ENCODE measurements around the gene OSBP2. TPM values are rescaled to one million over a fixed set of nuclear protein-coding genes. Genes with fewer than 3 reads are reported as not detected.

Gene OSBP2
- total RNA-seq, 4 donors from 2014 or later, result 0.66 to 2.4 (median 1.6) TPM

GRCh38 chr22:30754971-30755758, 60.5 kb downstream of the OSBP2 start:
- 55% methylated on average over 8 of the region's 8 CpGs for WGBS, 2 donors
- DNase-seq (ENCODE audit: low spot score in 2 of 2), result peak in 1 of 2 donors; percentile 43
- H3K36me3 ChIP-seq, result no peaks in the 10 kb centered on the region
- TF ChIP-seq POLR2A (IDR thresholded peaks at IDR 0.05), result no peak
- peak; percentile 44 to 70 (median 49) for TF ChIP-seq CTCF (IDR thresholded peaks at IDR 0.05)
- no peak for TF ChIP-seq EP300 (IDR thresholded peaks at IDR 0.05)
- H3K27me3 ChIP-seq, result no peaks in the 10 kb centered on the region
- no peak overlapping the region for H3K27ac ChIP-seq
- peaks cover 0 to 9% (median 0%) of the 10 kb centered on the region in 4 donors for H3K4me1 ChIP-seq
- no peak overlapping the region for H3K4me3 ChIP-seq
- no peaks in the 10 kb centered on the region for H3K9me3 ChIP-seq

- Histone ChIP-seq H3K27ac (no peak overlapping the region), H3K36me3 (no peaks in the 10 kb centered on the region), H3K9me3 (no peaks in the 10 kb centered on the region), H3K4me1 (peaks cover 0 to 9% (median 0%) of the 10 kb centered on the region in 4 donors), H3K27me3 (no peaks in the 10 kb centered on the region), H3K4me3 (no peak overlapping the region)
- TF ChIP-seq CTCF (IDR thresholded peaks at IDR 0.05), result no peak
- TF ChIP-seq EP300 (IDR thresholded peaks at IDR 0.05), result no peak
- TF ChIP-seq POLR2A (IDR thresholded peaks at IDR 0.05), result no peak
- 81 to 87% methylated on average over 7 of the region's 7 CpGs for WGBS, 2 donors
- no peak for DNase-seq (ENCODE audit: low spot score in 2 of 2)
These were observed 61.1 kb downstream of the OSBP2 start for GRCh38 chr22:30755759-30756124.

GRCh38 chr22:30763815-30764673, 69.4 kb downstream of the OSBP2 start:
- Histone ChIP-seq H3K4me1 (no peaks in the 10 kb centered on the region), H3K36me3 (no peaks in the 10 kb centered on the region), H3K9me3 (no peaks in the 10 kb centered on the region), H3K4me3 (no peak overlapping the region), H3K27me3 (no peaks in the 10 kb centered on the region), H3K27ac (no peak overlapping the region)
- no peak for DNase-seq (ENCODE audit: low spot score in 2 of 2)
- peak in 4 of 5 experiments; percentile 30 to 54 (median 36) for TF ChIP-seq CTCF (IDR thresholded peaks at IDR 0.05)
- no peak for TF ChIP-seq POLR2A (IDR thresholded peaks at IDR 0.05)
- WGBS, 2 donors, result 44 to 47% methylated on average over 10 to 12 of the region's 12 CpGs

- no peak for DNase-seq (ENCODE audit: low spot score in 2 of 2)
- H3K27me3 ChIP-seq, result no peaks in the 10 kb centered on the region
- no peaks in the 10 kb centered on the region for H3K9me3 ChIP-seq
- no peaks in the 10 kb centered on the region for H3K4me1 ChIP-seq
- WGBS, 2 donors, result 49 to 59% methylated on average over 6 of the region's 6 CpGs
- H3K36me3 ChIP-seq, result no peaks in the 10 kb centered on the region
- H3K27ac ChIP-seq, result no peak overlapping the region
- TF ChIP-seq POLR2A (IDR thresholded peaks at IDR 0.05) (no peak), CTCF (IDR thresholded peaks at IDR 0.05) (no peak), EP300 (IDR thresholded peaks at IDR 0.05) (no peak)
- H3K4me3 ChIP-seq, result no peak overlapping the region
These were observed 73.0 kb downstream of the OSBP2 start for GRCh38 chr22:30767661-30768060.

GRCh38 chr22:30770716-30771115, 76.0 kb downstream of the OSBP2 start:
- no peak overlapping the region for H3K4me3 ChIP-seq
- WGBS, 2 donors, result 91 to 92% methylated on average over 9 of the region's 9 CpGs
- H3K27me3 ChIP-seq, result no peaks in the 10 kb centered on the region
- TF ChIP-seq EP300 (IDR thresholded peaks at IDR 0.05) (no peak), POLR2A (IDR thresholded peaks at IDR 0.05) (no peak), CTCF (IDR thresholded peaks at IDR 0.05) (no peak)
- H3K9me3 ChIP-seq, result no peaks in the 10 kb centered on the region
- H3K4me1 ChIP-seq, result no peaks in the 10 kb centered on the region
- no peaks in the 10 kb centered on the region for H3K36me3 ChIP-seq
- H3K27ac ChIP-seq, result no peak overlapping the region
- DNase-seq (ENCODE audit: low spot score in 2 of 2), result no peak

Data from tibial nerve (tissue), 4 donors.